Adipose tissue (tissue), 3 donors: ENCODE data around the gene KIAA0825. TPM values are rescaled to one million over a fixed set of nuclear protein-coding genes. Genes with fewer than 3 reads are reported as not detected.

Experiments
- H3K27ac ChIP-seq: one replicate; pipeline ENCODE4 v1.5.1; 2013; ENCODE audit warnings: low read depth, low read length
- WGBS, 3 donors: extraction: QIAGEN DNeasy Blood & Tissue Kit; methylation state at CpG; one replicate each; pipeline ENCODE4 v1.1.7; 2013; 5-methylcytosine and 5-hydroxymethylcytosine counted together
- polyA plus RNA-seq, 3 donors: library from polyadenylated mRNA; stranded (reverse); fragments of 200-250 nt; gene quantifications; one replicate each; pipeline ENCODE4 v1.2.3, GENCODE V29; 2013
- donor health status: healthy with polysubstance abuse.
- donor health status: Bipolar disorder and iron deficiency.
- donor health status: healthy.

KIAA0825 gene
- polyA plus RNA-seq, 3 donors: 0.33 to 1.7 (median 0.36) TPM

GRCh38 chr5:94522117-94522516 lies 96.3 kb downstream of the KIAA0825 start:
- no peak overlapping the region for H3K27ac ChIP-seq
- 45 to 91% (median 89%) methylated on average over 1 of the region's 1 CpG for WGBS, 3 donors

- WGBS, 3 donors: 82 to 98% (median 91%) methylated on average over 3 of the region's 3 CpGs
- H3K27ac ChIP-seq: no peak overlapping the region
These were observed 100.6 kb downstream of the KIAA0825 start for GRCh38 chr5:94517490-94518488.

- H3K27ac ChIP-seq: no peak overlapping the region
- 98% methylated on average over 5 of the region's 5 CpGs for WGBS, 3 donors
These were observed 102.3 kb downstream of the KIAA0825 start for GRCh38 chr5:94516148-94516547.

GRCh38 chr5:94508461-94509148 lies 109.8 kb downstream of the KIAA0825 start:
- 44 to 58% (median 55%) methylated on average over 4 of the region's 4 CpGs for WGBS, 3 donors
- H3K27ac ChIP-seq: no peak overlapping the region

GRCh38 chr5:94505327-94506068 lies 112.9 kb downstream of the KIAA0825 start:
- H3K27ac ChIP-seq: no peak overlapping the region
- 69 to 78% (median 70%) methylated on average over 3 of the region's 3 CpGs for WGBS, 3 donors

- no peak overlapping the region for H3K27ac ChIP-seq
- 86 to 97% (median 95%) methylated on average over 1 of the region's 1 CpG for WGBS, 3 donors
These were observed 114.7 kb downstream of the KIAA0825 start for GRCh38 chr5:94503677-94504076.

- WGBS, 3 donors: 75 to 81% (median 79%) methylated on average over 1 of the region's 1 CpG
- H3K27ac ChIP-seq: no peak overlapping the region
These were observed 117.0 kb downstream of the KIAA0825 start for GRCh38 chr5:94501365-94501764.

GRCh38 chr5:94499806-94500205 lies 118.6 kb downstream of the KIAA0825 start:
- H3K27ac ChIP-seq: no peak overlapping the region
- WGBS, 3 donors: 97 to 98% (median 98%) methylated on average over 3 of the region's 3 CpGs

GRCh38 chr5:94498199-94498598 lies 120.2 kb downstream of the KIAA0825 start:
- H3K27ac ChIP-seq: no peak overlapping the region

- no peak overlapping the region for H3K27ac ChIP-seq
- WGBS, 3 donors: 53 to 71% (median 55%) methylated on average over 3 of the region's 3 CpGs
These were observed 133.3 kb downstream of the KIAA0825 start for GRCh38 chr5:94485067-94485466.

GRCh38 chr5:94481059-94481458 lies 137.3 kb downstream of the KIAA0825 start:
- H3K27ac ChIP-seq: no peak overlapping the region
- 92 to 95% (median 93%) methylated on average over 2 of the region's 2 CpGs for WGBS, 3 donors

GRCh38 chr5:94480486-94480885 lies 137.9 kb downstream of the KIAA0825 start:
- 88 to 91% (median 90%) methylated on average over 1 of the region's 1 CpG for WGBS, 3 donors
- H3K27ac ChIP-seq: no peak overlapping the region

GRCh38 chr5:94473936-94474335 lies 144.5 kb downstream of the KIAA0825 start:
- H3K27ac ChIP-seq: no peak overlapping the region

- WGBS, 3 donors: 74 to 84% (median 83%) methylated on average over 3 of the region's 3 CpGs
These were observed 146.9 kb downstream of the KIAA0825 start for GRCh38 chr5:94471521-94471920.

GRCh38 chr5:94470802-94471201 lies 147.6 kb downstream of the KIAA0825 start:
- WGBS, 3 donors: 85 to 93% (median 89%) methylated on average over 6 of the region's 6 CpGs
- no peak overlapping the region for H3K27ac ChIP-seq

More at GRCh38 chr5:94471521-94471920, 146.9 kb downstream of the KIAA0825 start:
- no peak overlapping the region for H3K27ac ChIP-seq

- WGBS, 3 donors: 71 to 73% (median 72%) methylated on average over 5 of the region's 5 CpGs
- H3K27ac ChIP-seq: no peak overlapping the region
These were observed 148.5 kb downstream of the KIAA0825 start for GRCh38 chr5:94469894-94470329.

GRCh38 chr5:94467954-94468930 lies 150.2 kb downstream of the KIAA0825 start:
- 89 to 95% (median 91%) methylated on average over 5 of the region's 5 CpGs for WGBS, 3 donors
- H3K27ac ChIP-seq: no peak overlapping the region
